C1 segment of cervical spinal cord (tissue), 14 donors: ENCODE results near the gene GALNS.
A peak's percentile ranks its signal among the peaks of the same experiment; 100 is the strongest.

Experiments
- DNase-seq, 14 donors: peaks; one replicate each; lab custom pipeline; 2025; lab: John Stamatoyannopoulos, UW

Gene GALNS

GRCh38 chr16:88888461-88889387, 32.0 kb upstream of the GALNS start:
- no peak for DNase-seq

DNA sequence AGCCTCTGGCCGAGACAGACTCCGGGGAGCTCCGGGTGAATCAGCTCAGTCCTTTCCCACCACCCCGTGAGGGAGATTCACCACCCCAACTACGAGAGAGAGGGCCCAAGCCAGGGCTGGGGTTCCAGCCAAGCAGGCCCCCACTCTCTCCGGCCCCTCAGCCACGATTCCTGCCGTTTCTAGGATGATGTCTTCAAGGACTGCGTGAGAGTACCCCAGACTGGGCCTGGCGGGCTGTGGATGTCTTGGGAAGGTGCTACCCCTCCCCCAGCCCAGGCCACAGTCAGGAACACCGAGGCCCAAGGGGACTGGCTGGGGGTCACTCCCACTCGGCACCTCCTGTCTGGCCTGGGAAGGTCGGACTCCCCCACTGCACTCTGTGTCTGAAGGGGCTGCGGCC, 31.3 kb upstream of the GALNS start:
- no peak for DNase-seq

- peak in 1 of 14 donors; percentile 86 for DNase-seq
Measured at GRCh38 chr16:88886845-88887521, 30.2 kb upstream of the GALNS start.

GRCh38 chr16:88886420-88886844, 29.7 kb upstream of the GALNS start:
- DNase-seq: no peak

DNA sequence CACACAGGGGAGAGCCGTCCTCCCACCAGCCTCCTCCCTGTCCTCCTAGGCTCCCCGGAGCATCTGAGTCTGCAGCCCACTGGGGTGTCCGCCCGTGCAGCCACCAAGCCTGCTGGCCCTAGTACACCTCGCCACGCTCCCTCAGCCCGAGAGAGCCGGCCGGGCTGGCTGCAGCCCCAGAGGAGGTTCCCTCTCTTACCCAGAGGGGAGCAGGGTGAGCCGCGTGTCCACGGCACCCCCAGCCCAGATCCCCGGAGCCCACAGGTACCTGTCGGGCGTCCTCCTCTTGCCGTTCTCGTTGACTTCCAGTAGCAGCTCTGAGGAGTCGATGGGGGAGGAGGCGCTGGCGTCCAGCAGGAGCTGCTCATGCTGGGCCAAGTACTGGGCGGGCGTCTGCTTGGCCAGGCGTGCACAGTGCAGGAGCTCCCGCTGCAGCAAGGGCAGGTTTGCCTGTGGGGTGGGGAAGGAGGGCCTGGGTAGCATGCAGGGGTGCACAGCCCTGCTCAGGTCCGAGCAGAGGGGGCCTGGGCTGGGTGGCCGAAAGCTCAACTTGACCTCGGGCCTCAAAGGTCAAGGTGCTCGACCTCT, 29.0 kb upstream of the GALNS start:
- DNase-seq: peak in 1 of 14 donors; percentile 79

DNA sequence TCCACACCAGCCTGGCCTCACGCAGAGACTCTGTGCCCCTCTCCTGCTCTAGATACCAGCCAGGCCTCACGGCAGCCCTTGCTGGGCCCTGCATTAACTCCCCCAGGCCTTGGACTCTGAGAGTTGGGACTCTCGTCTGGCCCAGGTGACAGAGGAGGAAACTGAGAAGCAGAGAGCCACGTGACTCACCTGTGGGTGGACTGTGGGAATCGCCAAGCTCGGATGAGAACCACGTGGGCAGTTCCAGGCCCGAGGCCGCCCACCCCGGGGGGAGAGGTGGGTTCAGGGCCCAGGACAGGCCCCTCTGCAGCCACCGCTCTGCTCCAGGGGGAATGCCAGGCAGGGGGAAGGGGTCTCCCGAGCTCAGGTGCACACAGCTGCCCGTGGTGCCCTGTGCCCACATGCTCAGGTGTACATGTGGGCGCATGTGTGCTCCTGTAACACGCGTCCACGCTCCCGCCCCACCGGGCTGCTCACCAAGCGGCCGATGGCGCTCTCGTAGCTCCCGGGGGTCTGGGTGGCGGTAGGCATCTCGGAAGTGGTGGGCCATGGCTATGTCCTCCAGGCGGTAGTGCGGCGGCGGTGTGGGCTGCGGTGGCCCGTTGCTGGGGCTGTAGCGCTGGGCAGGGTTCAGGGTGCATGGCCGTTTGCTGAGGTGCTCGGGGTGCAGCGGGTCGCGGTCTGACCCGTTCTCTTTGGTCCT, 28.0 kb upstream of the GALNS start:
- no peak for DNase-seq

GRCh38 chr16:88883946-88884345, 27.2 kb upstream of the GALNS start:
- no peak for DNase-seq

GRCh38 chr16:88883117-88883895, 26.6 kb upstream of the GALNS start:
- DNase-seq: peak in 1 of 14 donors; percentile 40

GRCh38 chr16:88882358-88883030, 25.7 kb upstream of the GALNS start:
- DNase-seq: no peak

GRCh38 chr16:88881675-88882357, 25.1 kb upstream of the GALNS start:
- DNase-seq: no peak

DNA sequence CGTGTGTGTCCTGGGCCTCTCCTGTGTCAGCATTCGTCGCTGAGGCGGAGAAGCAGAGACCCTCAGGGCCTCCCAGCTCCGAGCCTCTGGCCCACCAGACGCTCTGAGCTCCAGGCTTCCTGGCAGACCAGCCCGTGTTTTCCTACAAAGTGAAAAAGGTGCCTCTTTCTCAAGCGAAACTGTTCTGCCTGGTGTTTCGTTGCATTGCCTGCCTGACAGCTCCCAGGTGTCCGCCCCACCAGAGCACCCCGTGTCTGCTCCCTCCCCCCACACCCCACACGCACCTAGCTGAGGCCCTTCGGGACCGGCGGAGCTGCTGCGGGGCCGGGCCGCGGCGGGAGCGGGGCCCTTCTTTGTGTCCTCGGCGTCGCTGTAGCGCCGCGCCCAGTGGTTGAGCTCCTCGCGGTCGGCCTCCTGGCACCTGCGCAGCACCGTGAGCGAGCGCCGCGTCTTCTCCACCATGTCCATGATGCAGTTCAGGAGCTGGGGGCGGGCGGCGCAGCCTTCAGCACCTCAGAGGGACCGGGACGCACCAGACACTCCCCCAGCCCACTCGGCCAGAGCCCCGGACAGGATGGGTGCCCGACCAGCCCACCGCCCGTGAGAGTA, 24.4 kb upstream of the GALNS start:
- DNase-seq: no peak

GRCh38 chr16:88880226-88881006, 23.7 kb upstream of the GALNS start:
- DNase-seq: no peak

- no peak for DNase-seq
Measured at GRCh38 chr16:88879788-88880055, 23.0 kb upstream of the GALNS start.

DNA sequence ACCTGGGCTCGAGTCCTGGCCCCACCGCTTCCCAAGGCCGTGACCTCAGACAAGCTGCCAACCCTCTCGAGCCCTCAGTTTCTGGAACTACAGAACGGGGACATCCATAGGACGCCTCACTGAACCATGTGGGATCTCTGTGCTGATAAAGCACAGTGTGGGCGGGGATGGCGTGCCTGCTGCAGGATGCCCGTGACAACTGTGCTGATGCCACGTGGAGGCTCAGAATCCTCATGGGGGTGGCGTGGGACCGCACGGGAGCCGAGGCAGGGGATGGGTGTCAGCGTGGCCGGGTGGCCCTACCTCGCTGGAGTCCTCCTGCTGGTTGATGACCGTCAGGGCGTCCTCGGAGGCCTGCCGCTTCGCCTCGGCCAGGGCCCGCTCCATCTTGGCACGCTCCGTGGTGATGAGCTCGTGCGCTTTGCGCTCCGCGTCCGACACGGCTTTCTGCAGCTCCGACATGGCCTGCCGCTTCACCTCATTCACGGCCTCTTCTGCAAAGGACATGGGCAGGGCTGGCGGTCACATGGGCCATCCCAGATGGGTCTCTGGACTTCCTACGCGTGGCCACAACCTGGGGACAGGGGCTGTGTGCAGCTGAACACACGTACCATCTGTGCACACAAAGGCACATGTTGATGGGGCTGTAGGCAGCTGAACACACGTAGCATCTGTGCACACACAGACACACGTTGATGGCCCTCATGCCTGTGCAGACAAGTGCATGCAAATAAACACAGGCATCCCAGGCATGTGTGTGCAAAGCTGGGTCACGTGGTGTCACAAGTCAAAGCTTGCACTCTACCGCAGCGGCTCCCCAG, 22.4 kb upstream of the GALNS start:
- DNase-seq: no peak

- DNase-seq: no peak
Measured at GRCh38 chr16:88878356-88878755, 21.6 kb upstream of the GALNS start.

DNA sequence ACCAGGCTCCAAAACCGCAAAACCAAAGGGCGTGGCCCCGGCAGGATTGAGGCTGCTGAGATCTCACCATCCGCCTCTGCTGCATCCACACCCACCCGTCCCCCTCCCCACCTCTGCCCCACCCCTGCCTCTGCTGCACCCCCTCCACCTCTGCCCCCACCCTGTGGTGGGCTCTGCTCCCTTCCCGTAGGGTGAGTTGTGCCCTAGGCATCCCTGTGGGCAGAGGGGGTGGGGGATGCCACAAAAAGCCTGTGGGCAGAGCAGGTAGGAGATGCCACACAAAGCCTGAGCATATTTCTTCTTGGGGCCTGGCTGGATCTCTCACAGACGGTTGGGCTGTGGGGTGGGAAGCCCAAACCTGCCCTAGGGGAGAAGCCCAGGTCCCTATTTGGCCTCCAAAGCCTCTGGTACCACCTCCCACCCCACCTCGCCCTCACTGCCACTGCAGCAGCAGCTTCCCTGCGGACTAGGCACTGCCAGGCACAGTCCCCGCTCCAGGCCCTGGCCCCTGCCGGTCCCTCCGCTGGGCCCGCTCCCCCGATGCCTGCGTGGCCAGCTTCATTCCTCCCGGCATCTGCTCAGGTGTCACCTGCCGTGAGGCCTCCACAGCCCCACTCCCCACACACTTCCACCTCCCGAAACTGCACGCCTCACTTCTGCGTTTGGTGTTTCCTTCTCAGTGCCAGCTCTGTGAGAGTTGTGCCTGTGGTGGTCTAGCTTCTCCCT, 21.0 kb upstream of the GALNS start:
- DNase-seq: no peak

- DNase-seq: no peak
Measured at GRCh38 chr16:88876942-88877526, 20.3 kb upstream of the GALNS start.
